Astrocyte (in vitro differentiated cells and primary cell): ENCODE data around the gene SIGLEC9.

Experiments
- CTCF ChIP-seq: IDR thresholded peaks from 2 replicates; pipeline ENCODE4 v1.5.1; 2011; ENCODE audit warnings: low read depth, mild to moderate bottlenecking, inconsistent platforms, low read length, moderate library complexity; ENCODE audit not compliant: insufficient read depth
- EZH2 ChIP-seq: IDR thresholded peaks from 2 replicates; pipeline ENCODE4 v1.6.1; 2012; ENCODE audit warnings: mild to moderate bottlenecking, low read length, inconsistent platforms; ENCODE audit not compliant: insufficient read depth

- no peak for TF ChIP-seq CTCF
- no peak for TF ChIP-seq EZH2
These were observed 26.9 kb upstream of the SIGLEC9 start for GRCh38 chr19:51097796-51098195.
